ENCODE data around the gene NRP1. TPM values are rescaled to one million over a fixed set of nuclear protein-coding genes. Genes with fewer than 3 reads are reported as not detected.
A peak's percentile ranks its signal among the peaks of the same experiment; 100 is the strongest.

Gene NRP1
- total RNA-seq, 1 experiment from 2014 or later = 31.7 TPM

DNA sequence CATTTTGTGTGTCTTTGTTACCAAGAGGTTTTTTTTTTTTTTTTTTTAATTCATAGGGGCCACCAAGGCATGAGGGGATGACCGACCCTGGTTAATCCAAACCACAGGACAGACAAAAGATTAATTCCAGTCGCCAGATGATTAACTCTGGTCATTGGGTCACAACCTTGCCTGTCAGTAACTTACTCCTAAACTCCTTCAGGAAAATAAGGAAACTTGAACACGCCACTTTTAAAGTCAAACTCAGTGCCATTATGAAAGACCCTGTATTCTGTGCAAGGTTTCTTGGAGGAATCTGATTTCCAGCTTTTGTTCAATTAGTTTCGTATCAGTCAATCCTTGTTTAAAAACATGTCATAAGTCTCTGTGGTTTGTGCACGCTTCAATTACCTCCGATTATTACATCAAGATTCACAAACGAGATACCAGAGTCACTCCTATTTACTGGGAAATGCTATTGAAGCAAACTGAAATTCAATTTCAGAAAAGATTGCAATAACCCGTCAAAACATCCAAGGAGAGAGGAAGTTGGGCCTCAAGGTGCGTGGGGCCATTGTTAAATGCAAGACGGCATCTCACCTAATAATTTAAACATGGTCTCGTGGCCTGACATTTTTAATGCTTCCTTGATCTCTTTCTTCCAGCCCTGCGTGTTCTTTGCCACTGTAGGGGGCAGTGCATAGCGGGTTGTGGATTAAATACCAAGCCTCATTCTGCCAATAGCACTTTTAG is 44.0 kb downstream of the NRP1 start:
- Histone ChIP-seq H3K27ac (ENCODE audit: low read depth, low read length, poor library complexity, severe bottlenecking) (no peak overlapping the region), H3K27me3 (replicated peaks; ENCODE audit: insufficient read depth, low read depth, low read length, poor library complexity) (no peaks in the 10 kb centered on the region), H3K4me3 (ENCODE audit: low read depth, low read length, poor library complexity, severe bottlenecking) (no peak overlapping the region), H3K36me3 (ENCODE audit: insufficient read depth, low read length, poor library complexity, severe bottlenecking) (no peaks in the 10 kb centered on the region), H3K4me1 (ENCODE audit: insufficient read depth, low read length, poor library complexity, severe bottlenecking) (peaks cover 24% of the 10 kb centered on the region), H3K9me3 (ENCODE audit: low read depth, low read length, poor library complexity, severe bottlenecking) (no peaks in the 10 kb centered on the region)
- peak; percentile 68 for DNase-seq (ENCODE audit: low spot score)
- BruUV-seq (replicated peaks) = no TSS peak
- no peak for TF ChIP-seq EZH2 (IDR thresholded peaks at IDR 0.05; ENCODE audit: borderline replicate concordance, low read depth, low read length, poor library complexity, severe bottlenecking)
- TF ChIP-seq, protein P1, sequence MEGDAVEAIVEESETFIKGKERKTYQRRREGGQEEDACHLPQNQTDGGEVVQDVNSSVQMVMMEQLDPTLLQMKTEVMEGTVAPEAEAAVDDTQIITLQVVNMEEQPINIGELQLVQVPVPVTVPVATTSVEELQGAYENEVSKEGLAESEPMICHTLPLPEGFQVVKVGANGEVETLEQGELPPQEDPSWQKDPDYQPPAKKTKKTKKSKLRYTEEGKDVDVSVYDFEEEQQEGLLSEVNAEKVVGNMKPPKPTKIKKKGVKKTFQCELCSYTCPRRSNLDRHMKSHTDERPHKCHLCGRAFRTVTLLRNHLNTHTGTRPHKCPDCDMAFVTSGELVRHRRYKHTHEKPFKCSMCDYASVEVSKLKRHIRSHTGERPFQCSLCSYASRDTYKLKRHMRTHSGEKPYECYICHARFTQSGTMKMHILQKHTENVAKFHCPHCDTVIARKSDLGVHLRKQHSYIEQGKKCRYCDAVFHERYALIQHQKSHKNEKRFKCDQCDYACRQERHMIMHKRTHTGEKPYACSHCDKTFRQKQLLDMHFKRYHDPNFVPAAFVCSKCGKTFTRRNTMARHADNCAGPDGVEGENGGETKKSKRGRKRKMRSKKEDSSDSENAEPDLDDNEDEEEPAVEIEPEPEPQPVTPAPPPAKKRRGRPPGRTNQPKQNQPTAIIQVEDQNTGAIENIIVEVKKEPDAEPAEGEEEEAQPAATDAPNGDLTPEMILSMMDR (conservative IDR thresholded peaks at IDR 0.05; ENCODE audit: low read depth, low read length) = peak; percentile 63
- POLR2A ChIA-PET (ENCODE audit: low non-redundant PET) = no interaction called here
- intact Hi-C loops (cut with micrococcal nuclease; ENCODE audit: unreplicated experiment) = no loop called here
- CTCF ChIA-PET = no interaction called here

DNA sequence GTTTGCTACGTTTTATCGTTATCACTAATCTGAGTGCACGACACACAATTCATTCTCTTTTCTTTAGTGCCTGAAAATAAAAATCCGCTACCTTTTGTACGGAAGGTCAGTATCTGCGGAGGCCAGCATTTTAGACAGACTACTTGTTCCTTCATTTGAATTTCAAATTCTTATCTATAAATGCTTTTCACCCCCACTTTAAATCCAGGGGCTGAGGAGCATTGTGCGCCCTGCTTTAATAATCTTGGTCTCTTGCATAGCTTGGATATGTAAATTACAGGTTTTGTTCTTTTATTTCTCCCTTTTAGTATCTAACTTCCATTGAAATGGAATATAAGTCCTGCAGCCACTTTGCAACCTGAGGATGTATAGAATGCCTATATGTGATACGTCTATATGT is 44.7 kb downstream of the NRP1 start:
- Histone ChIP-seq H3K4me3 (ENCODE audit: low read depth, low read length, poor library complexity, severe bottlenecking) (no peak overlapping the region), H3K4me1 (ENCODE audit: insufficient read depth, low read length, poor library complexity, severe bottlenecking) (peaks cover 24% of the 10 kb centered on the region), H3K27ac (ENCODE audit: low read depth, low read length, poor library complexity, severe bottlenecking) (no peak overlapping the region), H3K9me3 (ENCODE audit: low read depth, low read length, poor library complexity, severe bottlenecking) (no peaks in the 10 kb centered on the region), H3K27me3 (replicated peaks; ENCODE audit: insufficient read depth, low read depth, low read length, poor library complexity) (no peaks in the 10 kb centered on the region), H3K36me3 (ENCODE audit: insufficient read depth, low read length, poor library complexity, severe bottlenecking) (no peaks in the 10 kb centered on the region)
- no TSS peak for BruUV-seq (replicated peaks)
- intact Hi-C loops (cut with micrococcal nuclease; ENCODE audit: unreplicated experiment) = no loop called here
- TF ChIP-seq, protein P1 (conservative IDR thresholded peaks at IDR 0.05; ENCODE audit: low read depth, low read length) = no peak
- no peak for TF ChIP-seq EZH2 (IDR thresholded peaks at IDR 0.05; ENCODE audit: borderline replicate concordance, low read depth, low read length, poor library complexity, severe bottlenecking)
- POLR2A ChIA-PET (ENCODE audit: low non-redundant PET) = no interaction called here
- CTCF ChIA-PET = no interaction called here
- no peak for DNase-seq (ENCODE audit: low spot score)

DNA sequence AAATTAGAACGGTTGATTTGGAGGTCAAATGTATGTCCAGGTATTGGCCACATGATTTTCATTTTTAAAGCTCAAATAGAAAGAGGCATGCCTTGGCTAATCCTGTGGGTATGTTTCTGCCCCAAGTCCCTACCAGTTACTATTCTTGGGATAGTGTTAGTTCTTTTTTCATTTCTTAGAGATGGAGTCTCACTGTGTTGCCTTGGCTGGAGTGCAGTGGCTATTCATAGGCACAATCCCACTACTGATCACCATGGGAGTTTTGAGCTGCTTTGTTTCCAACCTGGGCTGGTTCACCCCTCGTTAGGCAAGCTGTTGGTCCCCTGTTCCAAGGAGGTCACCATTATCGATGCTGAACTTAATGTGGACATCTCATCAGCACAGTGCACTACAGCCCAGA is 46.3 kb downstream of the NRP1 start:
- no peak for DNase-seq (ENCODE audit: low spot score)
- intact Hi-C loops (cut with micrococcal nuclease; ENCODE audit: unreplicated experiment) = no loop called here
- TF ChIP-seq EZH2 (IDR thresholded peaks at IDR 0.05; ENCODE audit: borderline replicate concordance, low read depth, low read length, poor library complexity, severe bottlenecking) = no peak
- TF ChIP-seq, protein P1 (conservative IDR thresholded peaks at IDR 0.05; ENCODE audit: low read depth, low read length) = no peak
- Histone ChIP-seq H3K9me3 (ENCODE audit: low read depth, low read length, poor library complexity, severe bottlenecking) (no peaks in the 10 kb centered on the region), H3K4me1 (ENCODE audit: insufficient read depth, low read length, poor library complexity, severe bottlenecking) (peaks cover 24% of the 10 kb centered on the region), H3K27me3 (replicated peaks; ENCODE audit: insufficient read depth, low read depth, low read length, poor library complexity) (no peaks in the 10 kb centered on the region), H3K36me3 (ENCODE audit: insufficient read depth, low read length, poor library complexity, severe bottlenecking) (no peaks in the 10 kb centered on the region), H3K27ac (ENCODE audit: low read depth, low read length, poor library complexity, severe bottlenecking) (no peak overlapping the region), H3K4me3 (ENCODE audit: low read depth, low read length, poor library complexity, severe bottlenecking) (no peak overlapping the region)
- no TSS peak for BruUV-seq (replicated peaks)
- POLR2A ChIA-PET (ENCODE audit: low non-redundant PET) = interaction anchor here (0.6 kb wide), 1 partner anchor 95 kb away, joined by 3 read pairs; no protein-coding TSS in a partner anchor
- CTCF ChIA-PET = no interaction called here
